ENCODE data around the gene RAI1.

RAI1 gene

GRCh38 chr17:17811381-17812210 lies 130.3 kb downstream of the RAI1 start:
- no peak overlapping the region for H3K4me3 ChIP-seq (ENCODE audit: low read depth, low read length)
- TF ChIP-seq CTCF (IDR thresholded peaks at IDR 0.05; ENCODE audit: control insufficient read depth, extremely low read depth, insufficient read depth) = no peak
- peak; percentile 75 for DNase-seq (ENCODE audit: low read depth)

GRCh38 chr17:17812211-17813054 lies 131.2 kb downstream of the RAI1 start:
- peak; percentile 78 for TF ChIP-seq CTCF (IDR thresholded peaks at IDR 0.05; ENCODE audit: control insufficient read depth, extremely low read depth, insufficient read depth)
- no peak overlapping the region for H3K4me3 ChIP-seq (ENCODE audit: low read depth, low read length)
- no peak for DNase-seq (ENCODE audit: low read depth)

- no peak for DNase-seq (ENCODE audit: low read depth)
These were observed 131.9 kb downstream of the RAI1 start for GRCh38 chr17:17813055-17813724.

GRCh38 chr17:17813725-17814095 lies 132.5 kb downstream of the RAI1 start:
- no peak for TF ChIP-seq CTCF (IDR thresholded peaks at IDR 0.05; ENCODE audit: control insufficient read depth, extremely low read depth, insufficient read depth)
- H3K4me3 ChIP-seq (ENCODE audit: low read depth, low read length) = no peak overlapping the region
- no peak for DNase-seq (ENCODE audit: low read depth)

More at GRCh38 chr17:17813055-17813724, 131.9 kb downstream of the RAI1 start:
- no peak overlapping the region for H3K4me3 ChIP-seq (ENCODE audit: low read depth, low read length)
- TF ChIP-seq CTCF (IDR thresholded peaks at IDR 0.05; ENCODE audit: control insufficient read depth, extremely low read depth, insufficient read depth) = no peak

- TF ChIP-seq CTCF (IDR thresholded peaks at IDR 0.05; ENCODE audit: control insufficient read depth, extremely low read depth, insufficient read depth) = no peak
- no peak for DNase-seq (ENCODE audit: low read depth)
- H3K4me3 ChIP-seq (ENCODE audit: low read depth, low read length) = no peak overlapping the region
These were observed 133.2 kb downstream of the RAI1 start for GRCh38 chr17:17814162-17815061.

- no peak overlapping the region for H3K4me3 ChIP-seq (ENCODE audit: low read depth, low read length)
- TF ChIP-seq CTCF (IDR thresholded peaks at IDR 0.05; ENCODE audit: control insufficient read depth, extremely low read depth, insufficient read depth) = no peak
- DNase-seq (ENCODE audit: low read depth) = no peak
These were observed 133.8 kb downstream of the RAI1 start for GRCh38 chr17:17815062-17815406.
